GM18499 (cell line): ENCODE results near the gene EGFL8.
"Not testable (repeated sequence)": the region's sequence is repeated elsewhere in the genome, so short reads cannot be mapped to it uniquely, and the experiment has no call there.

Experiments used
- ATAC-seq: cut with Tn5 transposase; IDR thresholded peaks from one replicate; pipeline ENCODE4 v1.9.1; 2021; ENCODE audit warnings: moderate number of reproducible peaks; ENCODE audit not compliant: insufficient read depth, unreplicated experiment

EGFL8 gene

DNA sequence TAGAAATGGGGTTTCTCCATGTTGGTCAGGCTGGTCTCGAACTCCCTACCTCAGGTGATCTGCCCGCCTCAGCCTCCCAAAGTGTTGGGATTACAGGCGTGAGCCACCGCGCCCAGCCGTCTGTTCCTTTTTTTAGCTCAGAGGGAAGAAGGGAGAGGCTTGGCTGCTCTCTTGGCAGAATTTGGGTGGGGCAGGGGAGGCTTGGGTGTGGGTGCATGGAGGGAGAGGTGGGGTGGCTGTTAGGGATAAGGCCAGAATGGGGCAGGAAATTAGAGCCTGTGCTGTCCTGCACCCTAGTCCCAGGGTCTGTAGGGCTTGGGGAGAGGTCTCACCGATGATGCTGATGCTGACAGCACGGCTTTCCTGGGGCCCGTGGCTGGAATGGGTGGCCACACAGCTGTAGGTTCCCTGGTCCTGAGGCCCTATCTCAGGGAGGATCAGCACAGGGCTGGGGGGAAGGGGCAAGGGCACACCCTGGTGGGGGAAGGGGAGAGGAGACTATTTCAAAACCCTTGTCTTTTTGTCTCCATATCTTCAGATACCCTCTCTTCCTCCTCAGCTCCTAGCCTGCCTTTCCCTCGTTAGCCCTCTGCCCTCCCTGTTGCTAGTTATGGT is 17.6 kb downstream of the EGFL8 start:
- ATAC-seq = no peak

DNA sequence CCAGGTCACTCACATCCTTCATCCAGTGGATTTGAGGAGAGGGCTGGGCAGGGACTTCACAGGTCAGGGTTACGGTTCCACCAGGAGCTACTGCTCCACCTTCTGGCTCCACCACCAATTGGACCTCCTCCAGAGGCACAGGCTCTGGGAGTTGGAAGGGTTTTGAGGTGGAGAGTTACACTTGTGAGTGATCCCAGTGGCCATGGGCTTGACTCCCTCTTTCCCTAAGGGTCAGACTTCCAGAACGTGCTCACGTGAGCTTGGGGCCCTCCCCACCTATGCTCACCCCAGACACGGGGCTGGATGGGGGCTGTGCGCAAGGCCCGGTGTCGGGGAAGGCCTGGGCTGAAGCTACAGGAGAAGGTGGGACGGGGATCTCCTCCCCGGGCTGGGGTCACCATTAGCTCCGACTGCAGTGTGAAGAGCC is 18.2 kb downstream of the EGFL8 start:
- ATAC-seq = no peak

DNA sequence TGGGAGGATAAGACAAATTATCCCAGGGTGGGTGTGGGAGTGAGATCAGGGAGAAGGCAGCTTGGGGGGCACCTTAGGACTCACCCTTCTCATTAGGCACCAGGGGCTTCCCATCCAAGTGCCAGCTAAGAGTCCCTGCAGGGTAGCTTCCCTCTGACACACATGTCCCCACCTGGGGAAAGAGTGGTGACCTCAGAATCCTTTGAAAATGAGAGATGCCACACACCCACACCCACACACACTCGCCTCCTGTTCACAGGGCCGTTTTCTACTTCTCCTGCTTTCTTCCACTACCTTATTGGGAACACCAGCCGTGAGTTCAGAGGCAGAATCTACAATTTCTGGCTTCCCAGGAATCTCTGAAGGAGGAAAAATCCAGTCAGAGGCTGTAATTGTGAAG is 18.6 kb downstream of the EGFL8 start:
- no peak for ATAC-seq

DNA sequence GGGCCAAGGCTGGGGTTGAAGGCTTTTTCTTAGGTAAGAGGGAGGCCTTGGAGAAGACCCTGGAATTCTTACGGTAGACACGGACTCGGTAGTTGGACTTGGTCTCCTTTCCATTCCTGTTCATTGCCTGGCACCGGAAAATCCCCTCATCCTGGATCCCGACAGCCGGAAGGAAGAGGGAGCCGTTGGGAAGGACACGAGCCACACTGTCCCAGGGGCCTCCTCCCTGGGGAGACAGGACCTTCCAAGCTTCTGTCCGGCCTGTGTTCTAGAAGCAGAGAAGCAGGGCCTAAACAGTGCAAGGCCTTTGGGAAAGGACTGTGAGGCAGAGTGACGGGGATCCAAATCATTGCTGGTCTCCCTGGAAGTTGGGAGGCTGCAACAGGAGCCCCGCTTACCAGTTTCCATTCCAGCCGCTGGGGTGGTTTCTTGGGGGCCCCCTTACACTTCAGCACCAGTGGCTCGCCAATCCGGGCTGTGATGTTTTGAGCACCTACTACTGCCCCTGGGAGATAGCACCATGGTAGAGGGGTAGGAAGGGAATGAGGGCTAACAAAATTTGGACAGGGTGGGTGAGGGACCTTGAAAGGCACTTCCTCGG is 19.2 kb downstream of the EGFL8 start:
- ATAC-seq = no peak

DNA sequence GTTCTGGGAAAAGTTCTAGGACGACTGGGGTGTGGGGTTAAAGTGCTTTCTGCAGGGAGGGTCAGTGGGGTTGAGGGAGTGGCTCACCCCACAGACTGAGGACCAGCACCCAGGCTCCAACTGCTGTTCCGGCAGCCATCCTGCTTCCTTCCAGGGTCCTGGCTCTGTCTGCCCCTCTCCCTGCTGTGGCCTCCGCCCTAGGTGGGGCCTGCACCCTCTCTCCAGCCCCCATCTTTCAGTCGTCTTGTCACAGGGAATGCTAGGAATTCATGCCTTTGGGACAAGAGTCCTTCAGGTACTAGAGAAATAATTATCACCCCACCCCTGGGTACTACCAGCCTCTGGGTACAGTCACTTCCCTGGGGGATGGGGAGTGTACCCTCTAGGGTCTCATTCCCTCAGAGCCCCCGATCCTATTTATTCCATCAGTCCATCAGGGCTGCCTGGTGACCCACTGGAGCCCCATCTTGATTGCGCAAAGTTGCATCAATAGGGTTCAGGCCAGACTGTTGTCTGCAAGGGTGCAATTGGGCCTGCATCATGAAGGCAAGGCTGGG is 19.8 kb downstream of the EGFL8 start, which contains the start of gene AGER:
AGER (minus strand) TSS at position 170 of the 557 bp plus-strand sequence; CDS start at position 139, 31 bp downstream.
- ATAC-seq = no peak

DNA sequence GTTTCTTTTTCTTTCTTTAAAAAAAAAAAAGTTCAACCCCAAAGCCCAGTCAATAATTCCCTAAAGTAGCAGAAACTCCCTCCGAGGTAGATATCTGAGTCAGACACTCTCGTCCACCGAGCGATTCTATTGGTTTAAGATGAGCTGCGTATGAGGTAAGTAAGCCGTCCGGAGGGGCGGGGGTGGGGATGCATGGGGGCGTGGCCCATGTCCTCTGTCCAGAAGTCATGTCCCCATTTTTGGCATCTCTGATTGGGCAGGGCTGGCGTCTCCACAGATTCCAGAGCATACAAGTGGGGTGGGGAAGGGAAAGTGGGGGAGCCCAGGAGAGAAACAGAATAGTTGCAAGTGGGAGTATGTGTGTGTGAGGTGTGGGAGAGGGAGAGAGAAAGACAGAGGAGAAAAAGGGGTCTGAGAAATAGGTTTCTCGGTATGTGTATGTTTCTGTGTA is 21.3 kb downstream of the EGFL8 start:
- ATAC-seq = not testable (repeated sequence)

DNA sequence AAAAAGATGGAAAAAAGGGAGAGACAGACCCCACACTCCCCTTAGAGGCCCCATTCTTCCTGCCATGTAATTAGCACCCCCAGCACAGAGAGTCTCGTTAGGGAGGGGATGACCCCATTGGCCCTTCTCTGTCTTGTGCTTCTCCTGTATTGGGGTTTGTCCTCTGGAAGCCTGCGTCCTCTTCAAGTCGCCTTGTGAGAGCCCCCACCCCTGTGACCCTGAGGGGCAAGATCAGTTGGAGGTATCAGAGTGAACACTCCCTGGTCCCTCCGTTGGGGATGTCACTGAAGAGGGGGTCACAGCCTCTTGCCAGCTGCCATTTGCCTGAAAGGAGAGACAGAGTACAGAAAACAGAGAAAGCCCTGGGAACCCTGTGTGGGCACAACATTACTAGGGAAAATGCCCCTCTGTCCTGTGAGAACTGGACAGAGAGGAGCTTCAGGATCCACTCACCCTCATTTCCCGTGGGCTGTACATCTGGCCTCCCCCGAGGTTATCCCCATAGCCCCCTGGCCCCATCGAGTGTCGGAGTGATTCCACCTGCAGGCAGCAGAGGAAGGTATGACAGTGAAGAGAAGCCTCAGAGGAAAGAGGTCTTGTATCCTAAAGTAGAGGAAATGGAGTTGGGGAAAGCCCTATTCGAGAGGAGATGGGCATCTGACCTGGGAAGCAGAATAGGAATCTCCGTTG is 21.9 kb downstream of the EGFL8 start:
- not testable (repeated sequence) for ATAC-seq

DNA sequence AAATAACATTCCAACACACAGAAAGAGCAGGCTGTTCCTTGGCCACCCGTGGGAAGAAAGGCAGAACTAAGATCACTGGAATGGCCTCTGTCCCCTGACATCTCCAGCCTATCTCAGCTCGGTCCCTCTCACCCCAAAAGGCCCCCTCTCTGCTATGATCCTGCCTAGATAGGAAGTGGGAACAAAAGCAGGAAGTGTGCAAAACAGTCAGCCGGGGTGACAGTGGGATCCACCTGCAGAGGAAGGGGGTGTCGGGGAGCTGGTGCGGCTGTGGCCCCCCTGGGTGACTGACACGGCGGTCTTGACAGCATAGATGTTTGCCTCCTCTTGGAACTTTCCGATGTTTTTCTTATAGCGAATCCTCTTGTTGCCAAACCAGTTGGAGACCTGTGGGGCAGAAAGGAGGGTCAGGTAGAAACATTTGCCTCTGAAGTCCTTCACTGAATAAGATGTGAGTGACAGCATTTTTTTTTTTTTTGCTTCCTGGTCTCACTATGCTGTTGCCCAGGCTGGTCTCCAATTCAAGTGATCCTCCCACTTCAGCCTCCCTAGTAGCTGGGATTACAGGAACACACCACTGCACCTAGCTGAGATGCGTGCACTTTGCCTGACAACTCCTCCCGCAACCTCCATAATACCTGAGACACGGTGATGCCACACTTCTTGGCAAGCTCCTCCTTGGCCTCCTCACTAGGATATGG is 22.8 kb downstream of the EGFL8 start:
- no peak for ATAC-seq

DNA sequence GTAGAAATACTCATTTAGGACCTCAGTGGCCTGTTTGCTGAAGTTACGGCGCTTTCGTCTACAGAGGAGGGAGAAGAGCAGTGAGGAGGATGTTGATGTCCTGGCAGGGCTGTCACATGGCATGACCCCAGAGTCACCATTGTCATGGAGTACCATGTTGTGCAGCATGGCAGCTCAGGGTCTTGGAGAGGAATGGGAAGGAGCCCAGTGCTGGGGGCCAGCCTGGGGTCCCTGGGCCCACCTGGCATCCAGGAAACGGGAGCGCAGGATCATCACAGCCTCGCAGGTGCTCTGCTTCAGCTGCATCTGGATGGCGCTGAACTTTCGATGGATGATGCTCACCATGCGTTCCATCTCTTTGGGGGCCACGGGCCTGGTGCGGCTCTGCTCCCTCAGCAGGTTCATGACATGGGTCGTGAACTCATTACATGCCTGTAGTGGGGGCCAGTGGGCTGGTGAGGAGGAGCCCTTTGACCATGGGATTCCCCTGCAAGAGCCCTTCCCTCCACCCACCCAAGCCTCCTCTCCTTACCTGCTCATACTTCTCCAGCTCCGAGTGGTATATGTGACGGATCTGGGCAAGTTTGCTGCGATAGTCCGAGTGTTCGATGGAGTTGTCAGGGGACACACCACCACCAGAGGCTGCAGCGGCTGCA is 23.5 kb downstream of the EGFL8 start:
- not testable (repeated sequence) for ATAC-seq

DNA sequence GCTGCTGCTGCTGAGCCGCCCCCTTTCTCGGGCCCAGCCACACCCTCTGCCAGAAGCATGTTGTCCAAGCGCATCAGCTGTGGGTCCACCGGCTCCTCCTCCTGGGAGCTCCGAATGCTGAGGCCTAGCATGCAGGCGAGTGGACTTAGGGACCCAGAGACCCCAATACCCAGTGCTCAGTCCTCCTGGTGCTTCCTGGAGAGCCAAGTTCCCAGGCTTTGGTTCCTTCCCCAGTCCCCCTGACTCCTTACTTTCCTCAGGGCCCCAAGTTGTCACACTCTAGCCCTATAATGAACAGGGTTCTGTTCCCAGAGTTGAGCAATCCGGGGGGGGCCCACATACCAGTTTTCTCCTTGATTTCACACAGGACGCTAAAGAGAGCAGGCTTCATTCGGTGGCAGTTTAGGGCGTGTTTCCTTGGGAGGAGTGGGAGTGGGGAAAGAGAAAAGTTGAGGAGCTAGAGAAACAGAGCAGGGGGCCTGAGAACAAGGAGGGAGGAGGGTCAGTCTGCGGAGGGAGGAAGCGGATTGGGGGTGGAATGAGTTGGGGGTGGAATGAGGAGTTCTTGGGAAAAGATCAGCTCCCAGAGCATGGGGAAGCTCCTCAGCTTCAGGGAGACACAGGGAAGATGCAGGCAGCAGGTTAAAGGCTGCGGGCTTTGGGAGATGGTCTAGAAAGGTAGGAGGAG is 24.1 kb downstream of the EGFL8 start:
- ATAC-seq = no peak

DNA sequence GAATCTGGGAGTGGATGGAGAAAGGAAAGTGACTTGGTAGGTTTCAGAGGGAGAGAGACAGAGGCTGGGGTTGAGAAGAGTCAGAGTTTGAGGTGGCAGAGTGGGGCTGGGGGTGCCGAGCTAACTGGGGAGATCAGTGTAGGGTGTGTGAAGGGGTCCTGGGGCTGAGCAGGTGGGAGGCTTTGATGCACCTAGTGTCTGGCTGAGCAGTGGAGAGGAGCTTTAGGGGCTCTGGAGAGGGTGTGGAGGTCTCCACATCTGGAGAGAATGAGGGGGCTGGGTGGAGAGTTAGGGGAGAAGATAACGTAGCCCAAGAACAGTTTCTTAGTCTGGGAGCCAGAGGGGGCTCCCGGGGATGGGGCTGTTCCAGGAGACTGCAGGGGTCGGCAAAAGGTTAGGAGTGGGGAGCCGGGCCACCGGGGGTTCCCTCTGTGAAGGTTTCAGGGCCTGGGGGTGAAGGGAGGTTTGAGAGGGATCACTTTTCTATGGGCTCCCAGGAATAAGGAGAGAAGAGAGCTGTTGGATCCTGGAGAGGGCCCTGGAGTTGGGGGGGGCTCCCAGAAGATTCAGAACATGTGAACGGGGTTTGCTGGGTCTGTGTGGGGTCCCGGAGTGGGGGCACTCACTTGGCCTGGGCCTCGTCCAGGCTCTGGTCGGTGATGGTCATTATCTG is 24.8 kb downstream of the EGFL8 start:
- no peak for ATAC-seq

DNA sequence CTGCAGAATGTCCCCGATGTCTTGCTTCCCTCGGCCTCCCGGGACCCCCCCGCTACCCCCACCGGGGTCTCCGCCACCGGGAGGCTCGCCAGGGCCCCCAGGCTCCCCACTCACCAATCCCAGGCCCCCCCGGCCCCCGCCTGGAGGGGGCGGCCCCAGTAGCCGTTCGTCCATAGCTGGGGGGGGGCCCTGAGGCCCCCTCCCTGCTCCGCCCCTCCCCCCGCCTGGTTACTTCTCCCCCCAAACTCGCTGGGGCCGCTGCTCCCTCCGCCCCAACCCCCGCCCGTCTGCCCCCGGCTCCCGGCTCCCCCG is 25.3 kb downstream of the EGFL8 start:
- no peak for ATAC-seq

DNA sequence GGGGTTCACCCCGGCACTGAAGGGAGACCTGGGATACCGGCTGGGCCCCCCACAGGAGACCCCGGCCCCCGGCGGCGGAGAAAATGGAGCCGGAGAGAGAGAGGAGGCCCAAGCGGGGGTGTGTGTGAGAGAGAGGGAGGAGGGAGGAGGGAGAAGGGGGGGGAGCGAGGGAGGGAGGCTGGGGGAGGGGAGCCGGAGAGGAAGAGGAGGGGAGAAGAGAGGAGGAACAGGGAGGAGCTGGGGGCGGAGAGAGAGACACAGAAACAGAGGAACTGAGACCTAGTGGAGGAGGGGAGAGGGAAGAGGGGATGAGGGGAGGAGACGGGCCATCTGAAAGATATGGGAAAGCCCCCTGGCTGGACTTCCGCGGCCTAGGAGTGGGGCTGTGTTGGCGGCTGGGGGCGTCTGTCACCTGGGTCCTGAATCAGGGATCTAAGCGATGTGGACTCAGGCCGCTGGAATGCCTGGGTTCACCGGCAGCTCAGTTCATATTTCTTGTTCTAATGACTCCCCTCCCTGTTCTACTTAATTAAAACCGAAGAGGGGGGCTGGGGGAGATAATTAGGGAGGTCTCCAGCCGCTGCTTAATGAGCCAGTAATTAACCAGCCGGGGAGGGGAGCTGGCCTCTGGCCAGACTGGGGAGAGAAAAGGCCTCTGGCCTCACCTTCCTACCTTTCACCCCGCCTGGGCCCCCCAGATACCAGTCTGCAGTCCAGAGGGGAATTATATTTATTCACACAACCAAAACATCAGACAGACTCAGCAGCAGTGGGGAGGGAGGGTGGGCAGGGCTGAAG is 25.9 kb downstream of the EGFL8 start, which contains the start of gene PBX2:
PBX2 (minus strand) TSS at position 149 of the 798 bp plus-strand sequence. CDS start 287 bp downstream, outside the sequence.
- no peak for ATAC-seq

DNA sequence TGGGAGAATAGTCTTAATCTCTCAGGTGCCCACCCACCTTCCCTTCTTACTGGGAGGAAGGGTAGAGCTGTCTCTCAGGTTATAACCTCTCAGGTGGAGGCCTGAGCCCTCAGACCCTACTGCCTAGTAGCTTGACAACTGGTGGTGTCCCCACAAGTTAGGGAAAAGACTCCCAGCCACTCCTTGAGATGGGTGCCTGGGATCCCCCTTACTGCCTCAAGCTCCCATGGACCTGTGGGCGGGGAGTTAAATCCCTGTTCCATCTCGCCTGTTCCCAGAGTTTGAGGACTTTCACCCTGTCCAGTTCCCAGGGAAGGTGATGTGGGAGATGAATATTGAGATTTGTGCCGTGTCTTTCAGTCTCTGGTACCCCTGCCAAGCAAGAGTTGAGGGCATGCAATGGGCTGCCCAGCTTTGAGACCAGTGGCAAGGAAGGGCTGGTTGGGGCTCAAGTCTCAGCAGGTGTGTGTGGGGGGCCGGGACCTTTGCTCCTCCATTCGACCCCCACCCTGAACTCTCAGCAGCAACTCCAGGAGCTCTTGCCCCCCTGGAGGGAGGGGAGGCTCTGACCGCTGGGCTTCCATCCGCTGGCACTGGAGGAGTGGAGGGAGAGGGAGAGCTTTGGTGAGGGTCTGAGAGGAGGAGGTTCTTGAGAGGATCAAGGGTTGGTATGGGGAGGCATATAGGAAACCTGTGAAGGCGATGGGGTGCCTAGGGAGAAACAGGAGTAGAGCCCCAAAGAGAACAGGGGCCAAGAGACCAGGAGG is 26.7 kb downstream of the EGFL8 start:
- ATAC-seq = no peak

DNA sequence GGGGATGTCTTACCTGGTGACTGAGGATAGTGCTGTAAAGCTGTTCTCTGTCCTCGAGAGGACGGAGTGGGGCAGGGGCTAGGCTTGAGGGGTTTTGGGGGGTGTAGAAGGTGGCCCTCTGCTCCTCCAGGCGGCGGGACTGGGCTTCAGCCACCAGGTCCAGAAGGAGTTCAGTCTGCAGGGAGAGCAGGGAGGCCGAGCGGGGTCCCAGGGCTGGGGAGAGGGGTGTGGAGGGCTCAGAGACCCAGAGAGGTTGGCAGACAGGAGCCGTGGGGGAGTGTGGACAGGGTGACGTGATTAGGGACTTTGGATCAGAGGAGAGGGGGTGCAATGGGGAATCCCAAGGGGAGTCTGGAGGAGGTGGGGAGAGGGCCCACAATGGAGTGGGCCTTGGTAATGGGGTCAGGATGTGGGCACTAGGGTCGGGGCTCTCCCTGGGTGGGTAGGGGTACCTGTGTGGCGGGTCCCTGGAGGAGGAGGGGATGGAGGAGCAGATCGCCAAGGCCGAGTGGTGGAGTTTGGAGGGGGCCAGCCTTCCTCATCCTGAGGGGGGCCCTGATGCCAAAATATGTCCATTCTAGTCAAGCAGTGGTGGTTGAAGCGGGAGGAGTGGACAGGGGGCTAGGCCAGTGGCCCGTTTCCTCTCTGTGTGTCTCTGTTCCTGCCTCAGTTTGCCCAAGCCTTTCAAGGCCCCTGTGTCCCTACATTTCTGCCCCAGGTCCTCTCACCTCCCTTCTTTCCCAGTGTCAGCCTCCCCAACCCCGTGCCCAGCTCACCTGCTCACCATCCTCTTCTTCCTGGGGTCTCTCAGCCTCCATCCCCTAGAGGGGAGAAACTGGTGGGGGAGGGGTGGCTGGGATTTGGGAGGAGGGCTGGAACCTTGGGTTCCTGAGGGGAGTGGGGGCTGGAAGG is 27.6 kb downstream of the EGFL8 start:
- no peak for ATAC-seq

DNA sequence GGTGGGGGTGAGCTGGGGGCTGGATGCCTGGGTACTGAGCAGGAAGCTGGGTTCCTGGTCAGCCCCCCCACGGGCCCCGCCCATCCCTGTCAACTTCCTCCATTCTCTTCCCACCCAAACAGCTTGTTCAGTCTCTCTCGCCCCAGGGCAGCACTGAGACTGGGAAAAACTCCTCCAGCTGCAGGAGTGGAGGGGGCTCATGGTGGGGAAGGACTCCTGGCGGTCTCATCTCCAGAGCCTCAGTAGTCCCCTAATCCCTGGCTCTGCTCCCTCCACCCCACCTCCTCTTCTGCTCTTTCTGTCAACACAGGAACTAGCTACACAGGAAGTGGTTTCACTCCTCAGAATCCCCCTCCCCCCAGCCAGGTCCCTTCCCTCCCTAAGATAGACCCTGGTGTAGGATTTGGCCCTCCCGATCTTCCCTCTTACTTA is 28.2 kb downstream of the EGFL8 start, which contains the start of gene GPSM3:
GPSM3 (minus strand) TSS at position 36 of the 432 bp plus-strand sequence. CDS start 130 bp downstream, outside the sequence.
- no peak for ATAC-seq
